Loucy (cell line): ENCODE measurements around the gene NANOGP8.

Experiments
- H2AFZ ChIP-seq: fragments of 200-600 bp; sonication (generic); 2 replicates; pipeline ENCODE4 v1.6.0; 2016; ENCODE audit warnings: antibody characterized with exemption, mild to moderate bottlenecking, low read length, moderate library complexity
- H3F3A ChIP-seq: fragments of 200-600 bp; 2 replicates; pipeline ENCODE4 v1.6.0; 2016; ENCODE audit warnings: antibody characterized with exemption, low read depth, mild to moderate bottlenecking
- H3K27me3 ChIP-seq: fragments of 200-600 bp; sonication (generic); 2 replicates; pipeline ENCODE4 v1.6.1; 2014; ENCODE audit warnings: low read length, mild to moderate bottlenecking; ENCODE audit not compliant: insufficient read depth, poor library complexity, severe bottlenecking
- H3K36me3 ChIP-seq: fragments of 200-600 bp; sonication (generic); 2 replicates; pipeline ENCODE4 v1.6.1; 2016; ENCODE audit warnings: low read length; ENCODE audit not compliant: insufficient read depth
- H3K4me1 ChIP-seq: fragments of 200-600 bp; sonication (generic); 2 replicates; pipeline ENCODE4 v1.5.1; 2014; ENCODE audit warnings: low read length, mild to moderate bottlenecking; ENCODE audit not compliant: insufficient read depth, poor library complexity, severe bottlenecking
- H3K4me2 ChIP-seq: fragments of 200-600 bp; sonication (generic); 2 replicates; pipeline ENCODE4 v1.6.0; 2014; ENCODE audit warnings: antibody characterized with exemption, low read length, low read depth, mild to moderate bottlenecking; ENCODE audit not compliant: poor library complexity, severe bottlenecking
- H3K4me3 ChIP-seq: fragments of 200-600 bp; sonication (generic); 2 replicates; pipeline ENCODE4 v1.5.1; 2014; ENCODE audit warnings: low read length, mild to moderate bottlenecking, mixed read lengths; ENCODE audit not compliant: poor library complexity, severe bottlenecking
- H3K79me2 ChIP-seq: fragments of 200-600 bp; sonication (generic); 2 replicates; pipeline ENCODE4 v1.6.1; 2014; ENCODE audit warnings: low read length; ENCODE audit not compliant: insufficient read depth
- H3K9ac ChIP-seq: fragments of 200-600 bp; sonication (generic); 2 replicates; pipeline ENCODE4 v1.6.0; 2014; ENCODE audit warnings: mild to moderate bottlenecking, low read depth, low read length, moderate library complexity; ENCODE audit not compliant: poor library complexity, severe bottlenecking
- H3K9me2 ChIP-seq: fragments of 200-600 bp; sonication (generic); replicated peaks from 2 replicates; pipeline ENCODE4 v1.6.1; 2016; ENCODE audit warnings: low read depth, low read length, mixed read lengths
- H3K9me3 ChIP-seq: fragments of 200-600 bp; sonication (generic); 2 replicates; pipeline ENCODE4 v1.6.1; 2014; ENCODE audit warnings: mild to moderate bottlenecking, antibody characterized with exemption, low read length, low read depth; ENCODE audit not compliant: insufficient read depth
- H4K20me1 ChIP-seq: fragments of 200-600 bp; sonication (generic); 2 replicates; pipeline ENCODE4 v1.6.0; 2014; ENCODE audit warnings: antibody characterized with exemption, low read length, mild to moderate bottlenecking; ENCODE audit not compliant: insufficient read depth, poor library complexity, severe bottlenecking
- CTCF ChIP-seq: fragments of 200-600 bp; sonication (generic); conservative IDR thresholded peaks from 2 replicates; pipeline ENCODE4 v1.5.1; 2014; ENCODE audit warnings: mild to moderate bottlenecking, antibody characterized with exemption, low read length
- EZH2phosphoT487 ChIP-seq: fragments of 200-600 bp; IDR thresholded peaks from 2 replicates; pipeline ENCODE4 v1.6.1; 2018; ENCODE audit warnings: antibody characterized with exemption, mild to moderate bottlenecking, moderate library complexity, borderline replicate concordance

NANOGP8 gene

DNA sequence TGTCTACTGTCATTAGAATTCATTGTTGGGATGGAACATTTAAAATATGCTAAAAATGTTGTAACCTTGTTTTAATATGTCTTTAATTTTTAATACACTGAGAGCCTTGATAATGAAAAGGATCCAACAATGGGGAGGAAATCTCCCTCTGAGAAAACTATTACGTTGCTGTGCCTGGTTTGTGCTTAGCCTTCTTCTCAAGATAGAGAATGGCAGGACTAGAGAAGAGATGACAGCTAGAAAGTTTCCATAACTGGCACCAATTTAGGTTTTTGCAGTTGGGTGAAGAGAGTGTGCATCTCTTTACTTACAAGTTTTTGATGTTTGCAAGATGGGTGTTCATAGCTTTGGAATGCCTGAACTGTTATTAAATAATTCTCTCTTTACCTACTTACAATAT is 42.6 kb upstream of the NANOGP8 start:
- TF ChIP-seq EZH2phosphoT487 = no peak
- TF ChIP-seq CTCF = no peak
- no peaks in the 10 kb centered on the region for H3K79me2 ChIP-seq
- H2AFZ ChIP-seq = no peak overlapping the region
- no peak overlapping the region for H3K4me2 ChIP-seq
- H4K20me1 ChIP-seq = no peaks in the 10 kb centered on the region
- no peaks in the 10 kb centered on the region for H3F3A ChIP-seq
- no peaks in the 10 kb centered on the region for H3K4me1 ChIP-seq
- no peak overlapping the region for H3K9ac ChIP-seq
- H3K9me2 ChIP-seq = no peaks in the 10 kb centered on the region
- no peaks in the 10 kb centered on the region for H3K27me3 ChIP-seq
- no peaks in the 10 kb centered on the region for H3K9me3 ChIP-seq
- no peak overlapping the region for H3K4me3 ChIP-seq
- H3K36me3 ChIP-seq = no peaks in the 10 kb centered on the region

- H3K79me2 ChIP-seq = no peaks in the 10 kb centered on the region
- no peak for TF ChIP-seq EZH2phosphoT487
- TF ChIP-seq CTCF = no peak
- no peaks in the 10 kb centered on the region for H3K27me3 ChIP-seq
- no peak overlapping the region for H3K9ac ChIP-seq
- H2AFZ ChIP-seq = no peak overlapping the region
- H3K4me2 ChIP-seq = no peak overlapping the region
- no peaks in the 10 kb centered on the region for H3K4me1 ChIP-seq
- H3K9me2 ChIP-seq = no peaks in the 10 kb centered on the region
- no peak overlapping the region for H3K4me3 ChIP-seq
- H3K36me3 ChIP-seq = no peaks in the 10 kb centered on the region
- H4K20me1 ChIP-seq = no peaks in the 10 kb centered on the region
- H3F3A ChIP-seq = no peaks in the 10 kb centered on the region
- no peaks in the 10 kb centered on the region for H3K9me3 ChIP-seq
Observed at GRCh38 chr15:35126236-35126635, 41.1 kb upstream of the NANOGP8 start.

GRCh38 chr15:35123743-35124142 is 38.6 kb upstream of the NANOGP8 start:
- no peak overlapping the region for H3K9ac ChIP-seq
- no peaks in the 10 kb centered on the region for H3K9me2 ChIP-seq
- H3K4me2 ChIP-seq = no peak overlapping the region
- no peak overlapping the region for H3K4me3 ChIP-seq
- H3K4me1 ChIP-seq = no peaks in the 10 kb centered on the region
- H3K36me3 ChIP-seq = no peaks in the 10 kb centered on the region
- TF ChIP-seq CTCF (no peak), EZH2phosphoT487 (no peak)
- H4K20me1 ChIP-seq = no peaks in the 10 kb centered on the region
- H3K79me2 ChIP-seq = no peaks in the 10 kb centered on the region
- H3F3A ChIP-seq = no peaks in the 10 kb centered on the region
- H2AFZ ChIP-seq = no peak overlapping the region
- H3K9me3 ChIP-seq = no peaks in the 10 kb centered on the region
- no peaks in the 10 kb centered on the region for H3K27me3 ChIP-seq
